ENCODE measurements around the gene DZIP3.

DNA sequence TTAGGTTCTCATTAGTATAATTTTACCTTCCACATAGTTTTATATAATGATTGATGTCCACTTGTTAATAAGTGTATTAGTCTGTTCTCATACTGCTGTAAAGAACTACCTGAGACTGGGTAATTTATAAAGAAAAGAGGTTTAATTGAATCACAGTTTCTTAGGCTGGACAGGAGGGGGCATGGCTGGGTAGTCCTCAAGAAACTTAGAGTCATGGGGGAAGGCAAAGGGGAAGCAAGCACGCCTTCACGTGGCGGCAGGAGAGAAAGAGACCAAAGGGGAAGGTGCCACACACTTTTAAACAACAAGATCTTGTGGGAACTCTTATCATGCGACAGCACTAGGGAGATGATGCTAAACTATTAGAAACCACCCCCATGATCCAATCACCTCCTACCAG is 19.2 kb downstream of the DZIP3 start:
- TF ChIP-seq, protein P1, sequence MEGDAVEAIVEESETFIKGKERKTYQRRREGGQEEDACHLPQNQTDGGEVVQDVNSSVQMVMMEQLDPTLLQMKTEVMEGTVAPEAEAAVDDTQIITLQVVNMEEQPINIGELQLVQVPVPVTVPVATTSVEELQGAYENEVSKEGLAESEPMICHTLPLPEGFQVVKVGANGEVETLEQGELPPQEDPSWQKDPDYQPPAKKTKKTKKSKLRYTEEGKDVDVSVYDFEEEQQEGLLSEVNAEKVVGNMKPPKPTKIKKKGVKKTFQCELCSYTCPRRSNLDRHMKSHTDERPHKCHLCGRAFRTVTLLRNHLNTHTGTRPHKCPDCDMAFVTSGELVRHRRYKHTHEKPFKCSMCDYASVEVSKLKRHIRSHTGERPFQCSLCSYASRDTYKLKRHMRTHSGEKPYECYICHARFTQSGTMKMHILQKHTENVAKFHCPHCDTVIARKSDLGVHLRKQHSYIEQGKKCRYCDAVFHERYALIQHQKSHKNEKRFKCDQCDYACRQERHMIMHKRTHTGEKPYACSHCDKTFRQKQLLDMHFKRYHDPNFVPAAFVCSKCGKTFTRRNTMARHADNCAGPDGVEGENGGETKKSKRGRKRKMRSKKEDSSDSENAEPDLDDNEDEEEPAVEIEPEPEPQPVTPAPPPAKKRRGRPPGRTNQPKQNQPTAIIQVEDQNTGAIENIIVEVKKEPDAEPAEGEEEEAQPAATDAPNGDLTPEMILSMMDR (IDR thresholded peaks at IDR 0.05) = no peak
- no peak for TF ChIP-seq POLR2A (IDR thresholded peaks at IDR 0.05)

Data from body of pancreas (tissue), 4 donors.